Neural progenitor cell (in vitro differentiated cells): ENCODE results near the gene KLK6. TPM values are rescaled to one million over a fixed set of nuclear protein-coding genes. Genes with fewer than 3 reads are reported as not detected.
A peak's percentile ranks its signal among the peaks of the same experiment; 100 is the strongest.

Experiments used
- DNase-seq: peaks from one replicate; pipeline ENCODE4 v3.0.0-alpha.2; 2016; ENCODE audit warnings: low spot score
- H2AFZ ChIP-seq: fragments of 200-600 bp; sonication (generic); replicated peaks from 2 replicates; pipeline ENCODE4 v1.6.1; 2016; ENCODE audit warnings: antibody characterized with exemption
- H3F3A ChIP-seq: fragments of 200-600 bp; sonication (generic); 2 replicates; pipeline ENCODE4 v1.6.1; 2016; ENCODE audit warnings: antibody characterized with exemption, low read depth
- H3K27ac ChIP-seq: fragments of 200-600 bp; sonication (generic); 2 replicates; pipeline ENCODE4 v1.5.1; 2016; ENCODE audit warnings: mild to moderate bottlenecking
- H3K27me3 ChIP-seq: fragments of 200-600 bp; sonication (generic); 2 replicates; pipeline ENCODE4 v1.6.1; 2016; ENCODE audit warnings: mild to moderate bottlenecking, moderate library complexity
- H3K36me3 ChIP-seq: fragments of 200-600 bp; sonication (generic); 2 replicates; pipeline ENCODE4 v1.5.1; 2016
- H3K4me1 ChIP-seq: fragments of 200-600 bp; sonication (generic); 2 replicates; pipeline ENCODE4 v1.6.1; 2016; ENCODE audit warnings: mixed run types
- H3K4me2 ChIP-seq: fragments of 200-600 bp; sonication (generic); 2 replicates; pipeline ENCODE4 v1.6.1; 2016
- H3K4me3 ChIP-seq: fragments of 200-600 bp; sonication (generic); 2 replicates; pipeline ENCODE4 v1.5.1; 2016
- H3K79me2 ChIP-seq: fragments of 200-600 bp; sonication (generic); 2 replicates; pipeline ENCODE4 v1.6.1; 2016; ENCODE audit warnings: low read depth
- H3K9ac ChIP-seq: fragments of 200-600 bp; sonication (generic); 2 replicates; pipeline ENCODE4 v1.6.1; 2016
- H3K9me3 ChIP-seq: fragments of 200-600 bp; sonication (generic); 2 replicates; pipeline ENCODE4 v1.5.1; 2016; ENCODE audit warnings: low read depth
- H4K20me1 ChIP-seq: fragments of 200-600 bp; sonication (generic); 2 replicates; pipeline ENCODE4 v1.6.1; 2016; ENCODE audit warnings: low read depth
- H3K27ac Mint-ChIP-seq: 3 replicates; pipeline ENCODE4 v1.8.0; 2021; ENCODE audit warnings: mixed read lengths
- H3K27me3 Mint-ChIP-seq: 2 replicates; pipeline ENCODE4 v1.8.0; 2022; ENCODE audit warnings: low read depth, mild to moderate bottlenecking, inconsistent platforms, moderate library complexity, mixed read lengths; ENCODE audit not compliant: insufficient read depth
- H3K36me3 Mint-ChIP-seq: 3 replicates; pipeline ENCODE4 v1.8.0; 2021; ENCODE audit warnings: mixed read lengths
- H3K4me1 Mint-ChIP-seq: 3 replicates; pipeline ENCODE4 v1.8.0; 2021; ENCODE audit warnings: mixed read lengths
- H3K4me3 Mint-ChIP-seq: 3 replicates; pipeline ENCODE4 v1.8.0; 2021; ENCODE audit warnings: mild to moderate bottlenecking, moderate library complexity, mixed read lengths
- H3K9me3 Mint-ChIP-seq: 3 replicates; pipeline ENCODE4 v1.8.0; 2020; ENCODE audit warnings: mixed read lengths
- EZH2 ChIP-seq: fragments of 200-600 bp; sonication (generic); IDR thresholded peaks from 2 replicates; pipeline ENCODE4 v1.6.1; 2017; ENCODE audit warnings: antibody characterized with exemption, mild to moderate bottlenecking, moderate library complexity
- EZH2phosphoT487 ChIP-seq: fragments of 200-600 bp; sonication (generic); IDR thresholded peaks from 2 replicates; pipeline ENCODE4 v1.6.1; 2017; ENCODE audit warnings: antibody characterized with exemption
- total RNA-seq: library from RNA; depleted of rRNA; stranded (reverse); fragments of >200 nt; gene quantifications from 2 replicates; pipeline ENCODE4 v1.2.3, GENCODE V29; 2015; ENCODE audit warnings: low replicate concordance
- TF ChIP-seq, protein P1 (sequence below): fragments of 200-600 bp; sonication (generic); IDR thresholded peaks from 2 replicates; pipeline ENCODE4 v1.5.1; 2017; ENCODE audit warnings: antibody characterized with exemption, mild to moderate bottlenecking

Gene KLK6
- not detected in 2 replicates for total RNA-seq

DNA sequence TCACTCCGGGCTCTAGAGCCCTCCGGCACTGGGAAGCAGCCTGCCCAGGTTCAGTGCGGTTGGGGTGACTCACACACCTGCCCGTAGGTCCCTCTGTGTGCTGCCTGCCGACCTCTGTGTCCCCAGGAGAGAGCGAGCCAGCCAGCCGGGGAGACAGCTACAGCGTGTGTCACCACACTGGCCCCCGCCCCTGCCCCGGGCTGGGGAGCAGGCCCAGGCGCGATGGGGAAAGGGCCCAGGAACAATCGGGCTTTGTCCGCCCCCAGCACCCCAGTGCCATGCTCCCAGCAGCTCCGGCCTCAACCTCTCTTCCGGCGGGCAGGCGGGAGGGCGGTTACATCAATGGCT is at the start of gene KLK6:
Gene KLK6, minus strand, starts transcription at position 179 of the 348 bp plus-strand sequence. CDS start 1,487 bp downstream, outside the sequence.
- no peaks in the 10 kb centered on the region for H4K20me1 ChIP-seq
- no peaks in the 10 kb centered on the region for H3K9me3 Mint-ChIP-seq
- H3K27ac ChIP-seq, result no peak within 1 kb of the TSS
- TF ChIP-seq EZH2phosphoT487 (no peak), EZH2 (no peak)
- TF ChIP-seq, protein P1, sequence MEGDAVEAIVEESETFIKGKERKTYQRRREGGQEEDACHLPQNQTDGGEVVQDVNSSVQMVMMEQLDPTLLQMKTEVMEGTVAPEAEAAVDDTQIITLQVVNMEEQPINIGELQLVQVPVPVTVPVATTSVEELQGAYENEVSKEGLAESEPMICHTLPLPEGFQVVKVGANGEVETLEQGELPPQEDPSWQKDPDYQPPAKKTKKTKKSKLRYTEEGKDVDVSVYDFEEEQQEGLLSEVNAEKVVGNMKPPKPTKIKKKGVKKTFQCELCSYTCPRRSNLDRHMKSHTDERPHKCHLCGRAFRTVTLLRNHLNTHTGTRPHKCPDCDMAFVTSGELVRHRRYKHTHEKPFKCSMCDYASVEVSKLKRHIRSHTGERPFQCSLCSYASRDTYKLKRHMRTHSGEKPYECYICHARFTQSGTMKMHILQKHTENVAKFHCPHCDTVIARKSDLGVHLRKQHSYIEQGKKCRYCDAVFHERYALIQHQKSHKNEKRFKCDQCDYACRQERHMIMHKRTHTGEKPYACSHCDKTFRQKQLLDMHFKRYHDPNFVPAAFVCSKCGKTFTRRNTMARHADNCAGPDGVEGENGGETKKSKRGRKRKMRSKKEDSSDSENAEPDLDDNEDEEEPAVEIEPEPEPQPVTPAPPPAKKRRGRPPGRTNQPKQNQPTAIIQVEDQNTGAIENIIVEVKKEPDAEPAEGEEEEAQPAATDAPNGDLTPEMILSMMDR, result no peak
- H3K4me1 ChIP-seq, result no peaks in the 10 kb centered on the region
- no peaks in the 10 kb centered on the region for H3K36me3 ChIP-seq
- no peak within 1 kb of the TSS for H3K4me3 Mint-ChIP-seq
- H2AFZ ChIP-seq, result peak within 1 kb of the TSS; percentile 40
- no peak for DNase-seq
- H3K27me3 ChIP-seq, result no peaks in the 10 kb centered on the region
- H3K9ac ChIP-seq, result no peak within 1 kb of the TSS
- H3K36me3 Mint-ChIP-seq, result no peaks in the 10 kb centered on the region
- no peak within 1 kb of the TSS for H3K27ac Mint-ChIP-seq
- no peak within 1 kb of the TSS for H3K4me3 ChIP-seq
- H3K27me3 Mint-ChIP-seq, result peaks cover 19% of the 10 kb centered on the region
- peaks cover 5% of the 10 kb centered on the region for H3K4me1 Mint-ChIP-seq
- no peak within 1 kb of the TSS for H3K4me2 ChIP-seq
- no peaks in the 10 kb centered on the region for H3K79me2 ChIP-seq
- H3F3A ChIP-seq, result peaks cover 5% of the 10 kb centered on the region
- H3K9me3 ChIP-seq, result no peaks in the 10 kb centered on the region

DNA sequence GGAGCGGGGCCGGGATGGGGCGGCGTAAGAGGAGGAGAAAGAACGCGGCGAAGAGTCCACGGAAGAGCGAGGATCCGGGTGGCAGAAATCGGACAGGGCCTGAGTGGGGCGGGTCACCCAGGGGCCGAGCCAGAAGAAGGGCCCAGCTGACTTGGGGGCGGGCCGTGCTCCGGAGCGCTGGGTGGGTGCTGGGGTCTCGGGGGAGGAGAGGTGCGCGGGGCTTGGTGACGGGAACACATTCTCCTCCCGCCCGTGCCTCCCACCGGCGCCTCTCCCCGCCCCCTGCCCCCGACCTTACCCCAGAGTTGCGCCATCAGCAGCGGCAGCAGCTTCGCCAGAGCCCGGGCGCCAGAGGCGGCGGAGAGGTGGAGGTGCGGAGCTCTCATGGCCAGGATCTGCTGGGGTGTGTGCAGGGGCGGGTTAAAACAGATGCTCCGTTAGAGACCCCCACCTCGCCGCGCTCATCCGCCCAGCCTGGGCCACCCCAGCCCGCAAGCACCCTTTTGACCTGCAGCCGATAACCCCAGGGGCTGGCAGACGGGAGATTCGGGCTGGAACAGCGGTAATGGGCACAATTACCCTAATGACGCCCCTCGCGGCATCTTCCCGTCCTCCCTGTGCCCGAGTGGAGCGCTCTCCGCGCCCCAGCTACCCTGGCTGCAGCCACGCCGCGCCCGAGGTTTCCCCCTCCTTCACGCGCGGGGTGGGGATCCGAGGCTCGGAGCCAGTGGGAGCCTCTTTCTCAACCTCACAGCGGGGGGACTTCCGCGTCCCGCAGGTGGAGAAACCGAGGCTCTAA is 49.6 kb upstream of the KLK6 start:
- Mint-ChIP-seq H3K4me3 (peak overlapping the region; percentile 78), H3K27me3 (peaks cover 66% of the 10 kb centered on the region), H3K36me3 (no peaks in the 10 kb centered on the region), H3K9me3 (peaks cover 13% of the 10 kb centered on the region), H3K4me1 (peaks cover 9% of the 10 kb centered on the region), H3K27ac (no peak overlapping the region)
- peak overlapping the region; percentile 49 for H3K4me3 ChIP-seq
- H3K9me3 ChIP-seq, result no peaks in the 10 kb centered on the region
- DNase-seq, result no peak
- peak; percentile 32 for TF ChIP-seq EZH2phosphoT487
- TF ChIP-seq, protein P1, result no peak
- peak; percentile 41 for TF ChIP-seq EZH2
- peak overlapping the region; percentile 90 for H3K4me2 ChIP-seq
- no peaks in the 10 kb centered on the region for H3K79me2 ChIP-seq
- H3K36me3 ChIP-seq, result no peaks in the 10 kb centered on the region
- peaks cover 7% of the 10 kb centered on the region for H4K20me1 ChIP-seq
- no peak overlapping the region for H3K27ac ChIP-seq
- H2AFZ ChIP-seq, result peak overlapping the region; percentile 72
- H3K9ac ChIP-seq, result no peak overlapping the region
- H3F3A ChIP-seq, result peaks cover 27% of the 10 kb centered on the region
- peaks cover 16% of the 10 kb centered on the region for H3K4me1 ChIP-seq
- H3K27me3 ChIP-seq, result peaks cover 69% of the 10 kb centered on the region

DNA sequence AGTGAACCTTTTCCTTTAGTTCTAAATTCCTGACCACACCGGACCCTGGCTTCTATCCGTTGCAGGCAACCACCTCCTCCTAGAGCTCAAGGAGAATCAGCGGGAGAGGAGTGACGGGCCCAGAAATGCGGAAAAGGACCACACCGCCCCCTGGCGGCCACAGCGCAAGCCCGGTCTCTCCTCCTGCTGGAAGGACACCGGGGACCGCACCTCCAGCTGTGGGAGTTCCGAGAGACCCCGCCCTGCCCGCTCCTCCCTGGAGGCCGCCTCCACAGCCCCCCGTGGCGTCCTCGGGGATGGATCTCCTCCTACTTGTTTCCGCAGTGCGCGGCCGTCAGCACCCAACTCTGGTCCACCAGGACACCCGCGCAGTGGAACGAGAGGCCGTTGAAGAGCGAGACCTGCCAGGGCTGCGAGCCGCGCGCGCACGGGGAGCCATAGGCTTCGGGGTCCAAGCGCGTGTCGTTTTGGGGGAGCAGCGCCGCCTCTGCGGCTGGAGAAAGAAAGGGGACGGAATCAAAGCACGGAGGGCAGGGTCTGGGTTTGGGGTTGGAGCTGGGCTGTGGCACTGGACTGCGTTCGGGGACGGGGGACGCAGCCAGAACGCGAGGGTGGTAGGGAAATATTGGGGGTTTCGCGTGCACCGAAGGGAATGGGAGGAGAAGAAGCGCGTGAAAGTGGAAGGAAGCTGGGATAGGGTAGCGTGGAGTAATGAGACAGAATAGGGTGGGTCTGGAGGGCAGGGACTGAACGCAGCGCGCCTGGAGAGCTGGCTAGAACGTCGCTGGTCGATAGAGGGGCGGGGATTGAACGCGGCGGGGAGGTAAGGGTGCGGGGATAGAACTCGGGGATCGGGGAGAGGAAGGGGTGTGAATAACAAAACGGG is 47.6 kb upstream of the KLK6 start:
- H3K27me3 ChIP-seq, result peaks cover 69% of the 10 kb centered on the region

More for the DNA sequence above, 47.6 kb upstream of the KLK6 start:
- Mint-ChIP-seq H3K36me3 (no peaks in the 10 kb centered on the region), H3K4me3 (peak overlapping the region; percentile 79), H3K27ac (no peak overlapping the region), H3K27me3 (peaks cover 64% of the 10 kb centered on the region), H3K4me1 (peaks cover 9% of the 10 kb centered on the region), H3K9me3 (peaks cover 13% of the 10 kb centered on the region)
- Histone ChIP-seq H3K79me2 (no peaks in the 10 kb centered on the region), H3K27ac (no peak overlapping the region), H3K4me2 (peak overlapping the region; percentile 85), H2AFZ (peak overlapping the region; percentile 89), H3K9me3 (no peaks in the 10 kb centered on the region), H3K36me3 (no peaks in the 10 kb centered on the region), H3K4me3 (peak overlapping the region; percentile 64), H3K4me1 (peaks cover 16% of the 10 kb centered on the region), H3F3A (peaks cover 27% of the 10 kb centered on the region), H3K9ac (no peak overlapping the region), H4K20me1 (peaks cover 7% of the 10 kb centered on the region)
- TF ChIP-seq EZH2, result peak; percentile 91
- TF ChIP-seq, protein P1, result peak; percentile 77
- peak; percentile 83 for TF ChIP-seq EZH2phosphoT487
- peak; percentile 80 for DNase-seq
